HG03432 (cell line): ENCODE data around the gene MAGEF1.

Experiments used
- ATAC-seq: cut with Tn5 transposase; IDR thresholded peaks from one replicate; pipeline ENCODE4 v1.9.1; 2021; ENCODE audit warnings: mild to moderate bottlenecking, moderate library complexity; ENCODE audit not compliant: unreplicated experiment

Gene MAGEF1, protein sequence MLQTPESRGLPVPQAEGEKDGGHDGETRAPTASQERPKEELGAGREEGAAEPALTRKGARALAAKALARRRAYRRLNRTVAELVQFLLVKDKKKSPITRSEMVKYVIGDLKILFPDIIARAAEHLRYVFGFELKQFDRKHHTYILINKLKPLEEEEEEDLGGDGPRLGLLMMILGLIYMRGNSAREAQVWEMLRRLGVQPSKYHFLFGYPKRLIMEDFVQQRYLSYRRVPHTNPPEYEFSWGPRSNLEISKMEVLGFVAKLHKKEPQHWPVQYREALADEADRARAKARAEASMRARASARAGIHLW

GRCh38 chr3:184711493-184712247 is at the start of gene MAGEF1:
Gene MAGEF1 (minus strand): TSS chr3:184712064. CDS start chr3:184711821, 243 bp downstream.
- peak; percentile 92 for ATAC-seq

DNA sequence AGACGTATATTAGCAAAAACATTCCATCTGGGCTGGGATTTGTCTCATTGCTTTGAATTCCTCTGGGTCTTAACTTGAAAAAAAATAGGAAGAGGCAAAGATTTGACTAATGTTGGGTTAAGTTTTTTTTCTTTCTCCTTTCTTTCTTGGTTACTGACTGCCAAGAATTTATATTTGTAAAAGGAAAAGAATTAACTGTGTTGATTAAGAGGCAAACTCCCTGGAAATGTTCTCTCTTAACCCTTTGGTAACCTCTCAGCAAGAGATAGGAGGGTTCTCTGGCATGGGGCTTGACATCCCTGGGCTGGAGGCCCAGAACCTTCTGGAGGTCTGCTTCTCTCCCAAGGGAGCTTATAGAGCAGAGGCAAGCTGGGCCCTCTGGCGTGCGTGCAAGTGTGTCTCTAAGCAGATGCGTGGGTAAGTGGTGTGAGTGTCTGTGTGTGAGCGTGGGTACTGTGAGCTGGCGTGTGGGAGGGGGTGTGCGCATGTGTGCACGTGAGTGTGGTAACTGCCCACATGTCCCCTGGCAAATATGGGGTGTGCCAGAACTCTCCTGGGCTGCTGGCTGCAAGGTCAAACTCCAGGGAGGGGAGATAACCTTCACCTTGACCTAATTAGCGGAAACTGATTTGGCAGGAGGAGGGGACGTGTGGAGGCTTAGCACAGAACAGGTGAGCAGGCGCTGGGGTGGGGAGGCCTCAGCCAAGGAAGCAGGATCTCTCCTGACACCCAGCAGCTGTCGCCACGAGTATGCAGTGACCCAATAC is 49.4 kb upstream of the MAGEF1 start:
- ATAC-seq: no peak

- no peak for ATAC-seq
These were observed 48.6 kb upstream of the MAGEF1 start for GRCh38 chr3:184760337-184761074.

DNA sequence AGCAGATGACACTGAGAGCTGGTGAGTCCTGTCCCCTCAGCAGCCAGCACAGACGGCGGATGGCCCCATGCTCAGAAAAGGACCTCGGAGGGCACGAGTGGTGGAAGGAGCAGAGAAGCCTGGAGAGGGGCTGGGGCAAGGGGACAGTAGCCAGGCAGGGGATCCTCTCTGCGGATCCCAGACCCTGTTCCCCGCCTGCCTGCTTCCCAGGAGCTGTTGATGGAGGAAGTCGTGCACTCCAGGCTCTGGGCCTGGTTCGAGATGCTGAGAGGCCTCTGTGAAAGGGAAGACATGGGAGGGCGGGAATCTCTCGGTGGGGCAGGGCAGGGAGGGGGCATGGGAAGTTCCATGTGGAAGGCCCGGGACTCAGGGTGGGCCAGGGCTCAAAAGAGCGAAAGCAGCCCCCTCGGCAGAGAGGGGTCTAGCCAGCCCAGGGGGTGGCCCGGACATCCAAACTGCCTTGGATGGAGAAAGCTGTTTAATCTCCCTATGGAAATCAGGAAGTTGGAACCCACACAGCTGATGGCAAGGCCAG is 47.9 kb upstream of the MAGEF1 start:
- ATAC-seq: no peak

- ATAC-seq: no peak
These were observed 46.2 kb upstream of the MAGEF1 start for GRCh38 chr3:184758056-184758455.

GRCh38 chr3:184757022-184757651 is 45.3 kb upstream of the MAGEF1 start:
- no peak for ATAC-seq

DNA sequence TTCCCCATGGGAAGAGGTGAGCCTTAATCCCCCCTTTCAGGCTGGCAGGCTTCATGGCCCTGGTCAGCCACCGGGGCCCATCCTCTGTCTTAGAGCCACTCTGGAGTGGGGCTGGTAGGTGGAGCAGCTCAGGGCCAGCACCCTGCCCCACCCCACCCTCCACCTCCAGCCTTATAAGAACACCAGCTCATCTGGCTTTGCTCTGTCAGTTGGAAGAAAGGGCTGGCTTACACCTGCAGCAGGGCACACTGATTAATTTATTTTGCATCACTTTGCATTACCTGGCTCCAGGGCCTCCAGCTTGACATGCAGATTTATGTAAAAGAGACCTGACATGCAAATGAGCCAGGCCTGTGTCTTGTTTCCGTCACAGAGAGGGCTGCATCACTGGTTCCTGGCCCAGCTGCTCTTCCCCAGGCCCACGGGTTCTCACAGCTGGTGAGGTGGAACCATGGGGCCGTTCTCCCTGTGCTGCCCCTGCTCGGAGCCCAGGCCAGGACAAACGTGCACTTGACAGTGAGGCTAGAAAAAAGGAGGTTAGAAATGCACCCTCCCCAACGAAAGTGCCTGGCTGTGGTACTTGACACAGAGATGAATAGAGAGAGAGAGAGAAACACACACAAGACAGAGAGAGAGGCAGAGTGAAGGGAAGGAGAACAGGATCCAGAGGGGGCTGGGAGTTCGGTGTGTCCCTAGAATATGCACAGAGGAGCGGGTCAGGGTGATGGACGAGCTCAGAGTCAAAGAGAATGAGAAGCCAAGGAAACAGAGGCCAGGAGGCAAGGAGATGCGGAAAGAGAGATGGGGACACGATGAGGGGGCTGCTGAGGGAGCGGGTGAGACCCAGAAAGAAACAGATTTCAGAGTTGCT is 44.5 kb upstream of the MAGEF1 start:
- ATAC-seq: no peak

GRCh38 chr3:184755315-184755731 is 43.5 kb upstream of the MAGEF1 start:
- ATAC-seq: no peak

DNA sequence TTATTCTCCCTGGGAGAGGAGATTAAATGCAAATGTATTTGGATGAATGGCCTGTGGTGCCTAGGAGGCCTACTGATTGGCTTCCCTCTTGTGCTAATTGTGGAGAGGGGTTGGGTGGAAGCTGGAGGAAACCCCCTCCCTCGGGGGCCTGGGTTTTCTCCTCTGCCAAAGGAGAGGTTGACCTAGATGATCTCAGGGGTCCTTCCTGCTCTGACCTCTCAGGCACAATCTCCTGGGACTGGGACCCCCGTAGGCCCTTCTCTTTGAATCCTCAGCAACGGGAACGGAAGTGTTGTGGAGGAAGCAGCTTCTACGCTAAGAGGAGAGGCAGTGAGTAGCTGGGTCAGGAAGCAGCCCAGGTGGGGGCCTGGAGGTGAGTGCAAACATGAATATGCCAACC is 40.5 kb upstream of the MAGEF1 start:
- ATAC-seq: no peak

DNA sequence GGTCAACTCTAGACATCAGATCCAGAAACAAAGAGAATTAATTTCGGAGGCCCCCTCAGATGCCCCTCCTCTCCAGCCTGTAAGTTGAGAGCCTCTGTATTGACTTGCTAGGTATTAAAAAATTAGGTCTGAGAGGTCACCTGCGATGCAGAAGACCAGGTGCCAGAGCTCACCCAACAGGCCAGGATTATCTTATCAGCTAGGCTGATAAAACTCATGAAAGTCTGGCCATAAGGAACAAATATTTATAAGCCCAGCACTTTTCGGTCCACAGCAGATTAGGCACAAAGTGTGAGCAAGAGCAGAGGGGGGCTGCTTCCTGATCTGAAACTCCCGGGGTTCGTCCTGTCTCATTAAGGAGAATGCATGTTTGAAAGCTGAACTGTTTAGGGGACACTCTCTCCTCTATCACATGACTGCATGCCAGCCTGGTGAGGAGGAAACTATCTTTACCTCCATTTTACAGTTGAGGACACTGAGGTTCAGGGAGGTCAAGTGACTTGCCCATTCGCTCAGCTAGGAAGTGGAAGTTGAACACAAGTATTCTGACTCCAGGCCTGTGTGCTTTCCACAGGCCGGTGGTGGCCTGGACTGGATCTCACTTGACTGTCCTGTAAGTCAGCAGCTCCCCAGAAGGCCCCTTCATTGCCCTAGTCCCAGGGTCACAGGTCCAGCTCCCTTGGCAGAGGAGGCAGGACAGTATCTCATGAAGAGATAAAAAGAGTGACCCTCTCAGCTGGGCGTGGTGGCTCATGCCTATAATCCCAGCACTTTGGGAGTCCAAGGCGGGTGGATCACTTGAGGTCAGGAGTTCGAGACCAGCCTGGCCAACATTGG is 39.6 kb upstream of the MAGEF1 start:
- ATAC-seq: no peak

DNA sequence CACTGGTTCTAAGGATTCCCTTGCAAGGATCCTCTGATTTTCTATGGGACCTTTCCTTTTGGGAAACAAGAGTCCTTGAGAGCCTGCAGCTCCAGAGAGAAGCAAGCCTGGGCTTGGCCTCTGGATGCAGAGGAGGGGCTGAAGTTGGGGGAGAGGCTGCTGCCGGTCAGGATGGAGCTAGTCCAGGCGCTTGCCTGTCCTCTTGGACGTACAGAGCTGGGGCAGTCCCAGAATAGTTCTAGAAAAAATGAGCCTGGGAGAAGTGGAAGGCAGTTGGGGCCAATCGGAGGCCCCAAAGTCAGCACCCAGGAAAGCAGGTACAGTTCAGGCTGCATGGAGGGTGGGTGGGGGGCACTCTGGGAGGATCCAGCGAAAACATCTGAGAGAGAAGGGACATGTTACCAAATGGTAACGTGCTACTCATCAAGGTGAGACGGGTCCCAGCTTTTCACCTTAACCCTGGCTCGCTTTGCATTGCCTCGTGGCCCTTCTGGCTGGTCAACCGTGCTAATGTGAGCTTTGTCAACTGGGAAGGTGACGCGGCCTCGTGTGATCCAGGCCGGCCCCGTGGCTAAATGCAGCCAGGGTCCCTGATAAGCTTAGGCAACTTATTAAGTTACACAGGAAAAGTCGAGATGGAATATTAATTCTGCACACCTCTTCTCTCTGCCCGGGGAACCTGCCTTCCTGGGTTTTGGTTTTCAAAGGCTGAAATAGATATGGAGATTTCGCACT is 38.7 kb upstream of the MAGEF1 start:
- ATAC-seq: no peak

DNA sequence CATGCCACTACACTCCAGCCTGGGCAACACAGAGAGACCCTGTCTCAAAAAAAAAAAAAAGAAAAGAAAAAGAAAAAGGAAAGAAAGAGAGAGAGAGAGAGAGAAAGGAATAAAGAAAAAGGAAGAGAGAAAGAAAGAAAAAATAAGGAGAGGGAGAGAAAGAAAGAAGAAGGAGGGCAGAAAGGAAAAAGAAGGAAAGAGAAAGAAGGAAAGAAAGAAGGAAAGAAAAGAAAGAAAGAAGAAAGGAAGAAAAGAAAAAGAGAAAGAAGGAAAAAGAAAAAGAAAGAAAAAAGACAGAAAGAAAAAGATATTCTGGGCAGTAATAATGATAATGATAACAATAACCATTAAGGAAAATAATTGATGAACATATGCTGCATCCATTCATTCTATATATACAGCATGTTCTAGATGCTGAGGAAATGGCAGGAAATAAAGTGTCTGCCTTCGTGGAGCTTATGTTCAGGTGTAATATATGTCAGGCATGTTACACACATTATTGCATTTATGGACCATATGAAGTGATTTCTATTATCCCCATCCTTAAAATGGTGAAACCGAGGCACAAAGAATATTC is 37.4 kb upstream of the MAGEF1 start:
- no peak for ATAC-seq

- peak; percentile 46 for ATAC-seq
These were observed 36.6 kb upstream of the MAGEF1 start for GRCh38 chr3:184748219-184749135.

GRCh38 chr3:184746131-184747120 is 34.6 kb upstream of the MAGEF1 start:
- no peak for ATAC-seq

DNA sequence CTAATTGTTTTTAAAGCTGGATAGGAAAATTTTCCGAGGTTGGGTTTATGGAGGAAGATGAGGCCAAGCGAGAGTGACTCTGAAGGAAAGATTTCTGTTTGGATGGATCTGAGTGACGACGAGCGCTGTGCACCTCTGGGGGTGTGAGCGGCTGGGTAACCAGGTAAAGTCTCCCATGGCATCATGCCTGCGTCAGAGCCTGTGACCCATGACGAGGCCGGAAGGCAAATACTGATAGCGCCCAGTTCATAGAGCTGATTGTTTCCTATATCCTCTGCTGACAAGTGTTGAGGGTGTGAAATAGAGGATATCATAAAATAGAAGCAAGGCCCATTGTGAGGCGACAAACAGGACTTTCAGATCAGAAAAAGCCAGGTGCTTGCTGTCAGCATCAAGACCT is 33.7 kb upstream of the MAGEF1 start:
- no peak for ATAC-seq
